ENCODE results near the gene IL19.

The IL19 gene

GRCh38 chr1:206875752-206876377, 105.3 kb downstream of the IL19 start:
- Histone ChIP-seq H2BK120ac (ENCODE audit: low read depth, low read length) (no peak overlapping the region), H3K27me3 (ENCODE audit: control insufficient read depth in 1 of 2, insufficient read depth in 1 of 2, low read length in 2 of 2) (peaks cover 0 to under 1% of the 10 kb centered on the region in 2 experiments), H4K8ac (ENCODE audit: low read length) (no peak overlapping the region), H2AFZ (ENCODE audit: low read depth, low read length) (no peak overlapping the region), H3K23ac (ENCODE audit: low read length in 2 of 2) (no peak overlapping the region), H3K4ac (ENCODE audit: low read depth in 1 of 2, low read length in 2 of 2) (no peak overlapping the region), H3K4me3 (ENCODE audit: insufficient read depth in 1 of 2, low read depth in 1 of 2, low read length in 2 of 2) (no peak overlapping the region), H2BK12ac (ENCODE audit: low read length in 2 of 2) (no peak overlapping the region), H3K4me2 (ENCODE audit: low read length, poor library complexity, severe bottlenecking) (no peak overlapping the region), H2AK5ac (ENCODE audit: low read length, severe bottlenecking) (no peak overlapping the region), H3K14ac (ENCODE audit: low read length in 2 of 2) (no peak overlapping the region), H3K18ac (ENCODE audit: low read depth in 1 of 2, low read length in 2 of 2) (no peak overlapping the region), H2BK5ac (ENCODE audit: low read depth, low read length, poor library complexity, severe bottlenecking) (no peak overlapping the region), H3K36me3 (ENCODE audit: control insufficient read depth in 1 of 2, insufficient read depth in 2 of 2, low read depth in 1 of 2, low read length in 2 of 2) (no peaks in the 10 kb centered on the region), H3K79me1 (replicated peaks; ENCODE audit: low read length, poor library complexity, severe bottlenecking) (no peaks in the 10 kb centered on the region), H3K9ac (ENCODE audit: low read length) (no peak overlapping the region), H3K9me3 (ENCODE audit: control insufficient read depth, low read length) (peaks cover 7% of the 10 kb centered on the region), H3K4me1 (ENCODE audit: control insufficient read depth, insufficient read depth, low read depth, low read length) (no peaks in the 10 kb centered on the region), H4K91ac (ENCODE audit: low read length) (no peak overlapping the region), H3K27ac (ENCODE audit: low read length, poor library complexity, severe bottlenecking) (no peak overlapping the region), H2BK15ac (ENCODE audit: low read depth, poor library complexity, severe bottlenecking) (no peak overlapping the region)
- DNase-seq = no peak
- WGBS = no CpG with 5 or more reads among the region's 3 CpGs

GRCh38 chr1:206878456-206878855, 107.9 kb downstream of the IL19 start:
- Histone ChIP-seq H3K79me1 (replicated peaks; ENCODE audit: low read length, poor library complexity, severe bottlenecking) (no peaks in the 10 kb centered on the region), H3K23ac (ENCODE audit: low read length in 2 of 2) (no peak overlapping the region), H3K4ac (ENCODE audit: low read depth in 1 of 2, low read length in 2 of 2) (no peak overlapping the region), H3K27me3 (ENCODE audit: control insufficient read depth in 1 of 2, insufficient read depth in 1 of 2, low read length in 2 of 2) (peaks cover 0 to 3% of the 10 kb centered on the region in 2 experiments), H2BK15ac (ENCODE audit: low read depth, poor library complexity, severe bottlenecking) (no peak overlapping the region), H2BK12ac (ENCODE audit: low read length in 2 of 2) (no peak overlapping the region), H3K4me2 (ENCODE audit: low read length, poor library complexity, severe bottlenecking) (no peak overlapping the region), H3K9me3 (ENCODE audit: control insufficient read depth, low read length) (peaks cover 7% of the 10 kb centered on the region), H4K8ac (ENCODE audit: low read length) (no peak overlapping the region), H2AK5ac (ENCODE audit: low read length, severe bottlenecking) (no peak overlapping the region), H3K4me3 (ENCODE audit: insufficient read depth in 1 of 2, low read depth in 1 of 2, low read length in 2 of 2) (no peak overlapping the region), H3K4me1 (ENCODE audit: control insufficient read depth, insufficient read depth, low read depth, low read length) (no peaks in the 10 kb centered on the region), H2AFZ (ENCODE audit: low read depth, low read length) (no peak overlapping the region), H4K91ac (ENCODE audit: low read length) (no peak overlapping the region), H3K18ac (ENCODE audit: low read depth in 1 of 2, low read length in 2 of 2) (no peak overlapping the region), H2BK120ac (ENCODE audit: low read depth, low read length) (no peak overlapping the region), H3K36me3 (ENCODE audit: control insufficient read depth in 1 of 2, insufficient read depth in 2 of 2, low read depth in 1 of 2, low read length in 2 of 2) (no peaks in the 10 kb centered on the region), H3K9ac (ENCODE audit: low read length) (no peak overlapping the region), H3K27ac (ENCODE audit: low read length, poor library complexity, severe bottlenecking) (no peak overlapping the region), H2BK5ac (ENCODE audit: low read depth, low read length, poor library complexity, severe bottlenecking) (no peak overlapping the region), H3K14ac (ENCODE audit: low read length in 2 of 2) (no peak overlapping the region)
- no peak for DNase-seq

- Histone ChIP-seq H3K79me1 (replicated peaks; ENCODE audit: low read length, poor library complexity, severe bottlenecking) (no peaks in the 10 kb centered on the region), H2AK5ac (ENCODE audit: low read length, severe bottlenecking) (no peak overlapping the region), H3K36me3 (ENCODE audit: control insufficient read depth in 1 of 2, insufficient read depth in 2 of 2, low read depth in 1 of 2, low read length in 2 of 2) (no peaks in the 10 kb centered on the region), H2BK15ac (ENCODE audit: low read depth, poor library complexity, severe bottlenecking) (no peak overlapping the region), H2BK5ac (ENCODE audit: low read depth, low read length, poor library complexity, severe bottlenecking) (no peak overlapping the region), H3K4ac (ENCODE audit: low read depth in 1 of 2, low read length in 2 of 2) (no peak overlapping the region), H3K4me3 (ENCODE audit: insufficient read depth in 1 of 2, low read depth in 1 of 2, low read length in 2 of 2) (no peak overlapping the region), H4K91ac (ENCODE audit: low read length) (no peak overlapping the region), H3K9me3 (ENCODE audit: control insufficient read depth, low read length) (peaks cover 7% of the 10 kb centered on the region), H3K9ac (ENCODE audit: low read length) (no peak overlapping the region), H3K27me3 (ENCODE audit: control insufficient read depth in 1 of 2, insufficient read depth in 1 of 2, low read length in 2 of 2) (peaks cover 0 to 12% of the 10 kb centered on the region in 2 experiments), H2BK120ac (ENCODE audit: low read depth, low read length) (no peak overlapping the region), H2AFZ (ENCODE audit: low read depth, low read length) (no peak overlapping the region), H3K23ac (ENCODE audit: low read length in 2 of 2) (no peak overlapping the region), H3K27ac (ENCODE audit: low read length, poor library complexity, severe bottlenecking) (no peak overlapping the region), H3K18ac (ENCODE audit: low read depth in 1 of 2, low read length in 2 of 2) (no peak overlapping the region), H3K4me2 (ENCODE audit: low read length, poor library complexity, severe bottlenecking) (no peak overlapping the region), H3K14ac (ENCODE audit: low read length in 2 of 2) (no peak overlapping the region), H2BK12ac (ENCODE audit: low read length in 2 of 2) (no peak overlapping the region), H4K8ac (ENCODE audit: low read length) (no peak overlapping the region), H3K4me1 (ENCODE audit: control insufficient read depth, insufficient read depth, low read depth, low read length) (no peaks in the 10 kb centered on the region)
- 63% methylated on average over 2 of the region's 3 CpGs for WGBS
- no peak for DNase-seq
Measured at GRCh38 chr1:206880314-206880713, 109.7 kb downstream of the IL19 start.

- Histone ChIP-seq H3K23ac (ENCODE audit: low read length in 2 of 2) (no peak overlapping the region), H4K8ac (ENCODE audit: low read length) (no peak overlapping the region), H3K4me2 (ENCODE audit: low read length, poor library complexity, severe bottlenecking) (no peak overlapping the region), H2BK12ac (ENCODE audit: low read length in 2 of 2) (no peak overlapping the region), H2BK120ac (ENCODE audit: low read depth, low read length) (no peak overlapping the region), H3K4me1 (ENCODE audit: control insufficient read depth, insufficient read depth, low read depth, low read length) (no peaks in the 10 kb centered on the region), H3K9me3 (ENCODE audit: control insufficient read depth, low read length) (peaks cover 7% of the 10 kb centered on the region), H2BK15ac (ENCODE audit: low read depth, poor library complexity, severe bottlenecking) (no peak overlapping the region), H3K36me3 (ENCODE audit: control insufficient read depth in 1 of 2, insufficient read depth in 2 of 2, low read depth in 1 of 2, low read length in 2 of 2) (no peaks in the 10 kb centered on the region), H3K9ac (ENCODE audit: low read length) (no peak overlapping the region), H3K4me3 (ENCODE audit: insufficient read depth in 1 of 2, low read depth in 1 of 2, low read length in 2 of 2) (no peak overlapping the region), H3K4ac (ENCODE audit: low read depth in 1 of 2, low read length in 2 of 2) (no peak overlapping the region), H3K27ac (ENCODE audit: low read length, poor library complexity, severe bottlenecking) (no peak overlapping the region), H4K91ac (ENCODE audit: low read length) (no peak overlapping the region), H2BK5ac (ENCODE audit: low read depth, low read length, poor library complexity, severe bottlenecking) (no peak overlapping the region), H3K18ac (ENCODE audit: low read depth in 1 of 2, low read length in 2 of 2) (no peak overlapping the region), H3K14ac (ENCODE audit: low read length in 2 of 2) (no peak overlapping the region), H2AK5ac (ENCODE audit: low read length, severe bottlenecking) (no peak overlapping the region), H3K79me1 (replicated peaks; ENCODE audit: low read length, poor library complexity, severe bottlenecking) (no peaks in the 10 kb centered on the region), H2AFZ (ENCODE audit: low read depth, low read length) (no peak overlapping the region), H3K27me3 (ENCODE audit: control insufficient read depth in 1 of 2, insufficient read depth in 1 of 2, low read length in 2 of 2) (peaks cover 0 to 18% of the 10 kb centered on the region in 2 experiments)
- DNase-seq = no peak
- WGBS = 75% methylated on average over 2 of the region's 3 CpGs
Measured at GRCh38 chr1:206882555-206882954, 112.0 kb downstream of the IL19 start.
